Hindlimb muscle (tissue), 1 donor: Measurements from ENCODE around the gene CTBP1. TPM values are rescaled to one million over a fixed set of nuclear protein-coding genes. Genes with fewer than 3 reads are reported as not detected.

Source experiments
- DNase-seq: peaks from one replicate; pipeline ENCODE4 v3.0.0-alpha.2; 2013
- polyA plus RNA-seq: library from polyadenylated mRNA; unstranded; fragments of 120-200 nt; gene quantifications from one replicate; pipeline ENCODE4 v1.2.1, GENCODE V29; 2013; ENCODE audit not compliant: insufficient read length

CTBP1 gene
- polyA plus RNA-seq, 1 donor = 133 TPM

GRCh38 chr4:1194010-1194900 is 54.7 kb downstream of the CTBP1 start:
- peak; percentile 77 for DNase-seq

- no peak for DNase-seq
Measured at GRCh38 chr4:1193206-1194009, 55.5 kb downstream of the CTBP1 start.

- no peak for DNase-seq
Measured at GRCh38 chr4:1192493-1193205, 56.3 kb downstream of the CTBP1 start.

GRCh38 chr4:1192091-1192492 is 56.8 kb downstream of the CTBP1 start:
- peak; percentile 91 for DNase-seq

- DNase-seq = no peak
Measured at GRCh38 chr4:1191621-1192020, 57.3 kb downstream of the CTBP1 start.

GRCh38 chr4:1187182-1187581 is 61.7 kb downstream of the CTBP1 start:
- DNase-seq = no peak

- DNase-seq = no peak
Measured at GRCh38 chr4:1183985-1184773, 64.8 kb downstream of the CTBP1 start.

GRCh38 chr4:1182313-1182712 is 66.6 kb downstream of the CTBP1 start:
- no peak for DNase-seq

GRCh38 chr4:1180663-1181062 is 68.3 kb downstream of the CTBP1 start:
- DNase-seq = no peak

- DNase-seq = no peak
Measured at GRCh38 chr4:1179976-1180375, 69.0 kb downstream of the CTBP1 start.

- no peak for DNase-seq
Measured at GRCh38 chr4:1179089-1179441, 69.9 kb downstream of the CTBP1 start.

GRCh38 chr4:1178300-1179088 is 70.4 kb downstream of the CTBP1 start:
- no peak for DNase-seq

GRCh38 chr4:1177274-1178141 is 71.4 kb downstream of the CTBP1 start:
- no peak for DNase-seq

- DNase-seq = no peak
Measured at GRCh38 chr4:1176398-1177273, 72.3 kb downstream of the CTBP1 start.

GRCh38 chr4:1175635-1176229 is 73.2 kb downstream of the CTBP1 start:
- DNase-seq = no peak

- no peak for DNase-seq
Measured at GRCh38 chr4:1174941-1175634, 73.8 kb downstream of the CTBP1 start.

- DNase-seq = no peak
Measured at GRCh38 chr4:1172971-1173757, 75.8 kb downstream of the CTBP1 start.
